NCI-H774 (cell line): ENCODE results near the gene GPBP1.
"Not testable (repeated sequence)": the region's sequence is repeated elsewhere in the genome, so short reads cannot be mapped to it uniquely, and the experiment has no call there.

Source experiments
- DNase-seq: peaks from one replicate; lab custom pipeline; 2025; lab: John Stamatoyannopoulos, UW

GPBP1 gene

DNA sequence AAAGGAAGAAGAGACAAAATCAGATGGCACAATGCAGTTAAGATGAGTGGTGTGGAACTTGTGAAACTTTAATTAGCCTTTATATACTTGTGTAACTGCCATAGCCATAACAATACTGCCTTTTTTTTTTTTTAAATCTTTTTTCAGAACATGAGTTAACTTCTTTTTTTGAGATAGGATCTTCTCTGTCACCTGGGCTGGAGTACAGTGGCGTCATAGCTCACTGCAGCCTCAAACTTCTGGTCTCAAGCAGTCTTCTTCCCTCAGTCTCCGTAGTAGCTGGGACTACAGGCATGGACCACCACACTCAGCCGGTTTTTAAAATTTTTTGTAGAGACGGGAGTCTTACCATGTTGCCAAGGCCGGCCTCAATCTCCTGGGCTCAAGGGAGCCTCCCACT lies 37.2 kb downstream of the GPBP1 start:
- no peak for DNase-seq

DNA sequence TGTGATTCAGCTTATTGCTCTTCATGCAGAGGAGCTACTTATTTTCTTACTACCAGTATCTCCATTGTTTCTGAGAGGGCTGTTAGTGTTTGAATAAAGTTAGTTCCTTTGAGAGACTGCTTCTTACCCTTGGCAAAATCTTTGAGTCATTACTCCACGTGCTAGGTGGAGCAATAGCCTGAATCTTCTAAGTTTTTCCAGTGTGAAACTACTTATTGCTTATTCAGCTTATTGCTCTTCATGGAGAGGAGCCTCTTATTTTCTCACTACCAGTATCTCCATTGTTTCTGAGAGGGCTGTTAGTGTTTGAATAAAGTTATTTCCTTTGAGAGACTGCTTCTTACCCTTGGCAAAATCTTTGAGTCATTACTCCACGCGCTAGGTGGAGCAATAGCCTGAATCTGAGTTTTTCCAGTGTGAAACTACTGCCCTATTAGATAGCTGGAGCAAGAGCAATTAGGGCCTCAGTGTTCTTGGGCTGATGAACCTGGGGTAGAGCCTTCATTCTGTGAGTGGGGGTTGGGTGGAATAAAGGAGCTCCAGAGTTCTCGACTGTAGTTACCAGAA lies 41.9 kb downstream of the GPBP1 start:
- no peak for DNase-seq

DNA sequence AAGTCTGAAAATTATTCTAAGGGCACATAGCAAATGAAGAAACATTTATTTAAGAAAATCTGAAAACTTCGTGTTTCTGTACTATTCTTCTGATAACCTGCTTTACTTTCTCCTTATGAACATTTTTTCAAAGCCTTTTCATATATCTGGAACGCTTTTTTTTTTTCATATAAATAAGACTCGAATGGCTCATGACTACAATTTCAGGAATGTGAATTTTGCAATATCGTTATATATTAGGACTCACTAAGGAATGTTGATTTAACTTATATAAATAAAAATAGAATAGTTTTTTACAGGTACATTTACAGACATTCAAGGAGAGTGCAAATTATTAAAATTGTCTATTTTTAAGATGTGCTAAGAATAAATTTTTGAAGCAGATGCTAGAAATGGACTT lies 42.9 kb downstream of the GPBP1 start:
- no peak for DNase-seq

DNA sequence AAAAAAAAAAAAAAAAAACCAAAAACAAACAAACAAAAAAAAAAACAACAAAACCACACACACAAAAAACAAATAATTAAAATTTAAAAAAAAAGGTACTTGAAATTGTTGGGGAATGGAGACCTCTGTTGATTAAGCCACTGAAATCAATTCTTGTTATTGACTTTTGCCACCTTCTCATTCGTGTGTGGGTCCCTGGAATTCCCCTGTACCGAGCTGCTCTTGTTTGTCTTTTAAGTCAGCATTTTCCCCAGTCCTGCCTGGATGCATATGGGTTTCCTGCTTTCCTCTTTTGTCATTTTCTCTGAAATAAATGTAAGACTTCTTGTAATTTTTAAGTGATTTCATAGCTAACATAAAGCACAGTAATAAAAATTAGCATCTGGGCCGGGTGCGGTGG lies 45.5 kb downstream of the GPBP1 start:
- no peak for DNase-seq

DNA sequence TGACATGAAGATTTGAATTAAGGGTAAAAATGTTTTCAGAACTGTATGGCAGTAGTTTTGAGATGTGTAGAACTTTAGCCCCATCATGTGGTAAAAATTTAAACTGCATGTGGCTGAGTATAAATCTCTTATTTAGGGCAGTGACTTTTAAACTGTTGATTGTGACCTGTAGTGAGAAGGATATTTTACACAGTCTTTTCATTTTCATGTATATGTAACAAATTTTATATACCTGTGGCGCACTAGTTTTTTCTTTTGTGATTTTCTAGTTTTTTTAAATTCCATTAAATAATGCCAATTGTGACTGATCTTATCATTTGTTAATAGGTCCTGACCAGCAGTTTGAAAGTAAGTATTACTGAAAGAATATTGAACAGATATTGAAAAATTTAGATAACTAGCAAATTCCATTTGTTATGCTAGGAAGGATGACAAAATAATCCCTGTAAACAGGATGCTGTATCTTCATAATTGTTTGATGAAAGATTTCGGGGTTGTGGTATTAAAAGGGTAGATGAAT lies 47.2 kb downstream of the GPBP1 start:
- peak; percentile 39 for DNase-seq

DNA sequence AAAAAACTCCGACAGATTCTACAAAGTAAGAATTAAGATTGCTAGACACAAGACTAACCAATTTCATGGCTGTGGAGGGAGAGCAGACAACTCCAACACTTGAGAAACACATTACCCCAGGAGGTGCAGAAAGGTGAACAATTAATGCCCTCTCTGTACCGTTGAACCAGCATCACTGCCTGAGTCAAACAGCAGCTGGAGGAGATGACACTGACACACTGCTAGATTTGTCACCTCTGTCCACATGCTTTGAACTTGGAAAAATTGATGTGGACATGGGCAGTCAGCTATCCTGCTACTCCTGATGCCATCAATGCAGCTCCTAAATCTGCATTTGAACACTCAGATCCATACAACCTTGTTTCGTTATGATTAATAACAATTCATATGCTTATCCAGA lies 51.7 kb downstream of the GPBP1 start:
- DNase-seq: no peak

DNA sequence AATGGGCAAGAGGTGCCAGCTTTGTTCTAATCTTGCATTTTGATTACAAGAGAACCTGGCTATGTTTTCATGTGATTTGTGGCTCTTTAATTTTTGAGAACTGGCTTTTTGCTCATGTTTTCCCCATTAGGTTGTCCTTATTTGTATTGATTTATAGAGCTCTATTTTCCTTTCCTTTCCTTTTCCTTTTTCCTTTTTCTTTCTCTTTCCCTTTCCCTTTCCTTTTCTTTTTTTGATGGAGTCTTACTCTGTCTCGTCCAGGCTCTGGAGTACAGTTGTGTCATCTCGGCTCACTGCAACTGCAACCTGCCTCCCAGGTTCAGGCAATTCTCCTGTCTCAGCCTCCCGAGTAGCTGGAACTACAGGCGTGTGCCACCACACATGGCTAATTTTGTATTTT lies 55.5 kb downstream of the GPBP1 start:
- DNase-seq: no peak

DNA sequence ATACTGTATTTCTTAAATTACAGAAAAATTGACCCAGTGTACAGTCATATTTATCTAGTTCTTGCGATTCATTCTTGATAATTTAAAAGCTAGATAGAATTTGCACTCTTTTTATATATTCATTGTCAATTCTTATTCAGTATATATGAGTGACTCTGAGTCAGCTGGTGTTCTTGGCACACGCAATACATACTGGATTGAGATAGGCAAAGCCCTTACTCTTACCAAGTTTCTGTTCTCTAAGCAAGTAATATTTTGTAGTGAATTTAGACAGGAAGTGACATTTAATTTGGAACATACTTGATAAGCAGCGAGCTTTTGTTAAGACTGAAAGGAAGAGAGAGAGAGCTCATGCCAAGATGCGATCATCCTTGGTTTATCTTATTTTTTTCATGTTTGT lies 57.7 kb downstream of the GPBP1 start:
- DNase-seq: no peak

DNA sequence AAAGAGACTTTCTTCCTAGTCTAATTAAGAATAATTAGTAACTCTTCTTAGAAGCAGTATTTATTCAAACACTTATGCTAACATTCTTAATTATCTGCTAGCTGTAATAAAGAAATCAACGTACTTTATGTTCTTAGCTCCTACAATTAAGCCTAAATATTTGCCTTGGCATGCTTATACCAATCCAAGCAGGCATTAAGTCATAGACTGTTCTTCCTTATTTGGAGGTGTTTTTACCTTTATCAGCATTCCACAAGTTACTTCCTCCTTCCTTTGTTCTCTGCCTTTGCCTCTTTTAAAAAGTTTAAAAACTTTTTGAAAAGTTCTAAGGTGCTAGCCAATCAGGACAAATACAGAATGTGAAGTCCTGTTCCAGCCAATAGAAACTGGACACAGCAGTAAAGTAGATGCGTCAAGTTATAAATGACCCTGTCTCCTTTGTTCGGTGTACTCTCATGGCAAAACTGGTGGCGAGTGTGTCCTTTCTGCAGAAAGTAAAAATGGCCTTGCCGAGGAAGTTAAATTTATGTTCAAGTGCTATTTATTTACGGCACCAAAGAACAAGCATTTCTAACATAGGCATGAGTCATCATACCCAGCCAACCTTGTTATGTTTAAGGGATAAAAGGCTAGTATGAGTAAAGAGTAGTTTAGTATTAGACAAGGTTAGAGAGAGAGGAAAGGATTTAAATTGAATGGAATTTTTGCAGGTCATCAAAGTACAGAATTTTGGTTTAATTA lies 58.6 kb downstream of the GPBP1 start:
- no peak for DNase-seq

DNA sequence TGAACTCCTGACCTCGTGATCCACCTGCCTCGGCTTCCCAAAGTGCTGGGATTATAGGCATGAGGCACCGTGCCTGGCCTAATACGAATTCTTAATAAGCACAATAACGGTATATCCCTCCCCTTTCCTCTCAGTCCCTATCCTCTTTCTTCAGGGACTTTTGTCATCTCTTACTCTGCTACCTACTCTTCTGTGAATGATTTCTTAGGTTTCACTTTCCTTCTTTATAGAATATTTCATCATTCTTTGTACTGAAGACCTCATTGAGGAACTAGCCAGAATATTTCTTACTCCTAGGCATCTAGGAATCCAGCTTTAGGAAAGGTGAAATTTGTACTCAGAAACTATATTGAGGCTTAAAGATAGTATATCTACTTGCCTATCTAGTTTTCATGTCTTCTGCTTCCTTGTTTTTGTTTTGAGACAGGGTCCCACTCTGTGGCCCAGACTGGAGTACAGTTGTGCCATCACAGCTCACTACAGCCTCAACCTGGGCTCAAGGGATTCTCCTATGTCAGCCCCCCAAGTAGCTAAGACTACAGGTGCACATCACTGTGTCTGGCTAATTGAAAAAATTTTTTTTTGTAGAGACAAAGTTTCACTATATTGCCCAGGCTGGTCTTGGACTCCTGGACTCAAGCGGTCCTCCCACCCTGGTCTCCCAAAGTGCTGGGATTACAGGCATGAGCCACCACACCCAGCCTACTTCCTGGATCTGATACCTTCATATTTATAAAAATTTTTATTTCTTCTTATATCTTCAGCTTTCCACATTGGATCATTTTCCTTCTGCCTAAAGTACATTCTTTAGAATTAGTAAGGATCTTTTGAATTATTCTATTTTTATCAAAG lies 69.7 kb downstream of the GPBP1 start:
- DNase-seq: no peak

DNA sequence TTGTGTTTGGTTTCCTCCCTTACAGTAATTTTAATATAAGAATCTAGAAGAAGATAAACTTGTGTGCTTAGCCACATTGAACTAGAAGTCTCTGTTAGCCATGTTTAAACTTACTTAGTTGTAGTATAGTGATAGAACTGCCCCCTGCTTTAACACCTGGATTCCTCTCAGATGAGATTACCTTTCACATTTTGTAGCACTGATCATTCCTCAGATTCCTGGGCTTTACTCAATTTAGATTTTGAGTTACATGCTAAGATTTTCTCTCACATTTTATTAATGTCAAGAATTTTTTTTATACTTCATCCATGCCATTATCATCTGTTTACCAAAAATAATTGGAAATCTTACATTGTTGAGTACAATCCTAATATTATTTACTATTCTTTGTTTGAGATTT lies 70.5 kb downstream of the GPBP1 start:
- no peak for DNase-seq

DNA sequence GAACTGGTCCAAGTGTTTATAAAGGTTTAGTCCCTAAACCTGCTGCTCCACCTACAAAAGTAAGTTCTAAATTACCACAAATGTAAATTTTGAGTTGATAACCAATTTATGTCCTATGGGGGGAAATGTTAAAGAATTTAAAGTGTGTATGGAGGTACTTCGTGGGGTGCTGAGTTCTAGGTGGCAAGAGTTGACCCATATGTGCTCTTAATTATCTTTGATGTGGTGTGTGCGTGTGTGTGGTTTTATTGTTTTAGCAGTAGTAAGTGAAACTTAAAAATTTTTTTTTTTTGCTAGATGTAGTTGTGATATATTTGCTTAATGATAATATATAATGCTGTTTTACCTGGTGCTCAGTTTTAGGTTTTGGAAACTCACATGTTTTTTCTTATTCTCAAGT lies 72.6 kb downstream of the GPBP1 start:
- no peak for DNase-seq

DNA sequence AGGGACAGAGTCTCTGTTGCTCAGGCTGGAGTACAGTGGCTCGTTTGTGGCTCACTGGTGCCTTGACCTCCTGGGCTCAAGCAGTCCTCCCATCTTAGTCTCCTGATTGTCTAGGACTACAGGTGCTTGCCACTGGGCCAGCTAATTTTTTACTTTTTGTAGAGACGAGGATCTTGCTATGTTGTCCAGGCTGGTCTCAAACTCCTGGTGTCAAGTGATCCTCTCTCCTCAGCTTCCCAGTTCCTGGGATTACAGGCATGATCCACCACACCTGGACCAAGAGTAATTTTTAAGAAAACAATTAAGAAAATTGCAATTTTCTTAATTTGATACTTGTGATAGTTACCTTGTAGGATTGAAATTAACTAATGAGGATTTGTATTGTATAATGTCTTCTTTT lies 73.9 kb downstream of the GPBP1 start:
- no peak for DNase-seq

DNA sequence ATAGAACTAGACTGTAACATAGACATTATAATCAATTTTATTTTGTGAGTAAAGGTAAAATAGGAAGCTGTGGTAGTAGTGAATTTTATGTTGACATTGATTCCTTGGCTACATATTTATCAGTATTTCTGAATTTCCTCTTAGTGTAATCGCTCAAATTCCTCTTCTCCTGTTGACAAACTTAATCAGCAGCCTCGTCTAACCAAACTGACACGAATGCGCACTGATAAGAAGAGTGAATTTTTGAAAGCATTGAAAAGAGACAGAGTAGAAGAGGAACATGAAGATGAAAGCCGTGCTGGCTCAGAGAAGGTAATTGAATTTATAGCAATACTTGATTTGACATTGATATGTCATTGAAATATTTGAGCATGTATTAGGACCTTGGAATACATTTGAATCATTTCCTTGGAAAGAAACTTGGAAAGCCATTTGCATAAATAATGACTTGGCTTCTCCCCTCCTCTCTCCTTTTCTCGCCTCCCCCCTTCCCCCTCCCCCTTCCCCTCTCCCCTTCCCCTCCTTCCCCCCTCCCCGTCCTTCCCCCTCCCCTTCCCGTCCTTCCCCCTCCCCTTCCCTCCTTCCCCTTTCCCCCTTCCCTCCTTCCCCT lies 75.5 kb downstream of the GPBP1 start:
- no peak for DNase-seq

DNA sequence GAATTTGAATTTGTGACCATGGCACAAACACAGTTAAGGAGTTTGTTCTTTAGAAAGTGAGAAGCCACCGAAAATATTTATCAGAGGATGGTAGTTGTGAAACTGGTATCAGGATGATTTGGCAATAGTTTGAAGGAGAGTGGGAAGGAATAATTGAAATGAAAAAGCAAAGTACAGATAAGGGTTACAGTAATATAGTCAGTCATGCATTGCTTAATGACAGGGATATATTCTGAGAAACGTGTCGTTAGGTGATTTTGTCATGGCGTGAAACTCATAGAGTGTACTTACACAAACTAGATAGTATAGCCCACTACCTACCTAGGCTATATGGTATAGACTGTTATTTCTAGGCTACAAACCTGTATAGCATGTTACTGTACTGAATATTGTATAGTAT lies 84.2 kb downstream of the GPBP1 start:
- no peak for DNase-seq

DNA sequence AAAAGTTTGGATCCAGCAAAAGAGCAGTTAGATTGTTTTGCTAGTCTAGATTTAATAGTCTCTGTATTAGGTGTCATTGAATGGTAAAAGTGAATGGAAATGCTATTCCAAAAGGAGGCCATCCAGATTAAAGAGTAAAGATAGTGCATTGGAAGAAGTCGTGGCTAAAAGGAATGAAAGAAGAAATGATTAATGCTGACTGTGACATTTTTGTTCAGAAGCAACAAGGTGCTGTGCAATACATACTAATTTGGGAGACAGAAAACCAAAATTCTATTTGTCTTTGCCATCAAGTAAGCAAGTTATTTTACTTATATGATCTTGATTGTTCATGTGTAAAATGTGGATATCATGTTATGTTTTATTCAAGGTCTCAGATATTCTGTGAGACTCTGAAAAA lies 85.1 kb downstream of the GPBP1 start:
- no peak for DNase-seq

DNA sequence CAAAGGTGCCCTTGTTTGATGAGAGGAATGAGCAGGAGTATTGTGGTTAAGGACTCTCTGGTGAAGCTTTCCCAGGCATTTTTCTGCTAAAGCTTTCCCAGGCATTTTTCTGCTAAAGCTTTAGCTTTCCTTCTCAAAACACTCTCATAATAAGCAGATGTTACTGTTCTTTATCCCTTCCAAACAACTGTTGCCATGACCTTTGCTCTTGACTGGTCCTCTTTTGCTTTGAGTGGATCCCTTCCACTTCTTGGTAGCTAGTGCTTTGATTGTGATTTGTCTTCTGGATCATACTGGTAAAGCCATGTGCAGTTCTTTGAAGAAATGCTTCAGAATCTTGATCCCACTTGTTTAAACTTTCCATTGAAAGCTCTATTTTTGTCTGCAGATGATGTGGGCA lies 85.8 kb downstream of the GPBP1 start:
- DNase-seq: no peak

DNA sequence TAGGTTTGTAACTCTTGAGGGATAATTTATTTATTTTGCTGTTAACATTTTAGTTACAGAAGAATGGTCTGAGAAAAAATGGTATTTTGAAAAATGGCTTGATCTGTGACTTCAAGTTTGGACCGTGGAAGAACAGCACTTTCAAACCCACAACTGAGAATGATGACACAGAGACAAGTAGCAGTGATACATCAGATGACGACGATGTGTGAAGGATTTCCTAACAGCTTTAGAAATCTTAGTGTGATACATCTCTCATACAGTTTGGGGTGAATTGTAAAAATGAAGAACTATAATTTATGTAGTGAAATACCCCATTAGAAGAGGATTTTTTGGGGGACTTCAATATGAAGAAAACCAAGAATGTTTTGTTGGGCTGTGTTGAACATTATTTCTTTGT lies 88.7 kb downstream of the GPBP1 start:
- DNase-seq: no peak

DNA sequence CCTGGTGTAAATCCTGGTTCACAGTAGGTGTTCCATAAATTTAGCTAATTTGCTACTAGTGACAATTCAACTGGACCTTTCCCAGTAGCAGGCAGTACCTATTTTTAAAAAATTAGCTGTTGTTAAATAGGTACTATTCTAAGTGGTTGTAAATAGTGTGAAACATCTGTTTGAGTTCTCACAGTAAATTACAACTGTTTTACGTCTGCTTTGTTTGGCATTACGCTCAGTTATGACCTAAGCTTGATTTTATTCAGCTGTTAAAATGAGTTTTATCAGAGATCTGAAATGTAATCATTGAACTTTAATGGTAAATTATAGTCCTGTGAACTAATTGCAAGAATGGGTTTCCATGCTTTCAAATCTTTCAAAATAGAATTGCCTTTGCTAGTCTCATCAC lies 93.9 kb downstream of the GPBP1 start:
- no peak for DNase-seq

DNA sequence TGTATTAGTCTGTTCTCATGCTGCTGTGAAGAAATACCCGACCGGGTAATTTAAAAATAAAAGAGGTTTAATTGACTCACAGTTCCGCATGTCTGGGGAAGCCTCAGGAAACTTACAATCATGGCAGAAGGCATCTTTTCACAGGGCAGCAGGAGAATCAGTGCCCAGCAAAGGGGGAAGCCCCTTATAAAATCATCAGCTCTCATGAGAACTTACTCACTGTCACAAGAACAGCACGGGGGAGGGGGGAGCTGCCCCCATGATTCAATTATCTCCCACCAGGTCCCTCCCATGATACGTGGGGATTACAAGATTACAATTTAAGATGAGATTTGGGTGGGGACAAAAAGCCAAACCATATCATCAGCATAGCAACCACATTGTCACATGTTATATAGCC lies 102.5 kb downstream of the GPBP1 start:
- no peak for DNase-seq

DNA sequence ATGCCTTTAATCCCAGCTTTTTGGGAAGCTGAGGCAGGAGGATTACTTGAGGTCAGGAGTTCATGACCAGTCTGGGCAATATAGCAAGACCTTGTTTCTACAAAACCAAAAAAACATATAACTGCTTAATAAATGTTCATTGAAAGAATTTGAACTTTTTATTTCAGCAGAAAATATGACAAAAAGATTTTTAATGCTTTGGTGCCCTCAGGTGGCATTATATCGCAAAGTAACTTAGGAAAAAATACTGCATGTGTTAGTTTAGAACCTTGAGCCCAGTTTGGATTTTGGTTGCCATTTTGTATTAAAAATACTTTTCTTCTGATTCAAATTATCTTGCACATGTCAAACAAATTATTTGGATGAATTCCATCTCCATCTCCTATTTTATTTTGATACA lies 103.2 kb downstream of the GPBP1 start:
- no peak for DNase-seq

DNA sequence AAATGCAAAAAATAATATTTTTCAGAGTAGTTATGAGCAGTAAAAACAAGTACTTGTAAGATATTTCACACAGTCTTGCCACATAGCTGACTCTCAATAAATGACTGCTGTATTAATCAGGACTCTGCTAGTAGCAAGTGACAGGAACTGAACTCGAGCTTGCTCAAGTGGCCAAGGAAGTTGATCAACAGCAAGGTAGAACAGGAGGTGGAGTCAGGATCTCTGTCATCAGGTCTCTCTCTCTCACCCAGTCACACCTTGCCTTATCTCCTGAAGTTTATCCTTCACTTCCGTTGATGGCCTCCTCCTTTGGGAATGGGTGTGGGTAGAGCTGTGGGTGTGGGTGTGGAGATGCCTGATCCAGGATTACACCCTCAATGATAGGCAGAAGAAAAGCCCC lies 107.0 kb downstream of the GPBP1 start:
- no peak for DNase-seq

DNA sequence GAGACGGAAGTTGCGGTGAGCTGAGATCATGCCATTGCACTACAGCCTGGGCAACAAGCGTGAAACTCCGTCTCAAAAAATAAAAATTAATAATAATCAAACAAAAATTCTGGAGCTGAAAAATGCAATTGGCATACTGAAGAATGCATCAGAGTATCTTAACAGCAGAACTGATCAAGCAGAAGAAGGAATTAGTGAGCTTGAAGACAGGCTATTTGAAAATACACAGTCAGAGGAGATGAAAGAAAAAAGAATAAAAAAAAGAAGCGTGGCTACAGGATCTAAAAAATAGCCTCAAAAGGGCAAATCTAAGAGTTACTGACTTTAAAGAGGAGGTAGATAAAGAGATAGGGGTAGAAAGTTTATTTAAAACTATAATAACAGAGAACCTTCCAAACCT lies 111.2 kb downstream of the GPBP1 start:
- not testable (repeated sequence) for DNase-seq
